Measurements from ENCODE around the gene KBTBD12.

The KBTBD12 gene

GRCh38 chr3:128021768-128022372 lies 106.8 kb downstream of the KBTBD12 start:
- DNase-seq, result no peak

DNA sequence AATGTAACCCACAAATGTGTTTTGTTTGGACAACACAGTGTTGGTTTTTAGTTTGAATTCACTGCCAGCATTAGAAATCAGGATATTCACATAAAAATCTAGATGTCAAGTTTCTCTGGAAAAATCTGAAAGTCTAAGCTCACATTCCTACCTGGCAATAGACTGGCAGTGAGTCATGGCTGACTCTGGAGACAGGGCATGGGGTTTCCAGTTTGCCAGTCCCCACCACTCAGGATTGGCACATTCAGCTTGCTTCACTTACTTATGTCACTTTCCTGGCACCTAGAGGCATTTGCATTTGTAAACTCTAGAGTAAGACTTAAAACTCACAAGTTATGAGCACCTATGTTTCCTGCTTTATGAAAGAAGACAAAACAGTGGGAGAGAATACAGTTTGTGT lies 118.1 kb downstream of the KBTBD12 start:
- DNase-seq, result no peak

DNA sequence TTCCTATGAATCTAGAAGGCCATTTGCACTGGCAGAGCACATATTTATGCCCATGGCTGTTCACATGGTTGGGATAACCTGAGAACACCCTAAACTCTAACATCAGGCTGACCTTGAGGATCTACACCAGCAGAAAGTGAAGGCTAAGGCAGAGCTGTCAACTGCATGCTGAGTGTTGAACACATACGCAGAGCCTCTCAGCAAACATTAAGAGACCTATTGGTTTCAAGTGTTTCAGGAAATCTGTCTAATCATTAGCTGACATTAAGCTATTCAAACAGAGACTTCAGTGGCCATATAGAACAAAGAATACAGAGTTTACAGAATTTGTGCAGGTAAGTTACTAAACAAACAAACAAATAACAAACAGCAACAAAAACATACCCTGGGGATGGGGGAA lies 121.1 kb downstream of the KBTBD12 start:
- no peak for DNase-seq

Data from suppressor macrophage (primary cell).